ENCODE measurements around the gene TMTC3. TPM values are rescaled to one million over a fixed set of nuclear protein-coding genes. Genes with fewer than 3 reads are reported as not detected.

The TMTC3 gene
- total RNA-seq, 1 experiment from 2014 or later = 30.8 TPM

DNA sequence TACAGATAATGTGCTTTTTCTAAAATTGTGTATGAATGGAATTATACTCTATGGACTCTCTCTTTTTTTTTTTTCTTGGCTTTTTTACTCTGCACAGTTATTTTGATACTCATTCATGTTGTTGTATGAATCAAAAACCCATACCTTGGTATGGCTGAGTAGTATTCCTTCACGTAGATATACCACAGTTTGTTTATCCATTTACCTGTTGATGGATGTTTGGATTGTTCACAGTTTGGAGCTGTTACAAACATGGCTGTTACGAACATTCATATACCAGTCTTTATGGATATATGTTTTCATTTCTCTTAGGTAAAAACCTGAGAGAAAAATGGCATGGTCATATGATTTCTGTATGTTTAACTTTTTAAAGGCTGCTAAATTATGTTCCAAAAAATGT is 43.2 kb downstream of the TMTC3 start:
- no peaks in the 10 kb centered on the region for H3K27me3 Mint-ChIP-seq (ENCODE audit: unreplicated experiment)
- H3K27ac Mint-ChIP-seq (ENCODE audit: unreplicated experiment) = no peak overlapping the region
- CTCF ChIA-PET = interaction anchor here (1.0 kb wide), 2 partner anchors 208 to 223 kb away, joined by 4 to 5 read pairs; no protein-coding TSS in a partner anchor
- peaks cover 5% of the 10 kb centered on the region for H3K9me3 Mint-ChIP-seq (ENCODE audit: low read depth, unreplicated experiment)
- DNase-seq = no peak
- BruUV-seq (replicated peaks) = no TSS peak
- no peak overlapping the region for H3K4me3 Mint-ChIP-seq (ENCODE audit: low read depth, unreplicated experiment)
- peaks cover 17% of the 10 kb centered on the region for H3K4me1 Mint-ChIP-seq (ENCODE audit: low read depth, unreplicated experiment)
- H3K36me3 Mint-ChIP-seq (ENCODE audit: insufficient read depth, unreplicated experiment) = no peaks in the 10 kb centered on the region
- no peak for TF ChIP-seq CTCF (IDR thresholded peaks at IDR 0.05; ENCODE audit: unreplicated experiment)
- intact Hi-C loops (cut with micrococcal nuclease; ENCODE audit: unreplicated experiment) = loop anchor here (5.0 kb wide), 1 partner anchor 62 kb away; no protein-coding TSS in a partner anchor

- no peak for TF ChIP-seq CTCF (IDR thresholded peaks at IDR 0.05; ENCODE audit: unreplicated experiment)
- peaks cover 17% of the 10 kb centered on the region for H3K4me1 Mint-ChIP-seq (ENCODE audit: low read depth, unreplicated experiment)
- no peaks in the 10 kb centered on the region for H3K27me3 Mint-ChIP-seq (ENCODE audit: unreplicated experiment)
- no TSS peak for BruUV-seq (replicated peaks)
- H3K9me3 Mint-ChIP-seq (ENCODE audit: low read depth, unreplicated experiment) = peaks cover 4% of the 10 kb centered on the region
- peak; percentile 21 for DNase-seq
- intact Hi-C loops (cut with micrococcal nuclease; ENCODE audit: unreplicated experiment) = loop anchor here (5.0 kb wide), 1 partner anchor 61 kb away; no protein-coding TSS in a partner anchor
- CTCF ChIA-PET = interaction anchor here (0.6 to 1.0 kb wide), 3 partner anchors 207 to 337 kb away, joined by 4 to 8 read pairs (median 5); no protein-coding TSS in a partner anchor
- no peak overlapping the region for H3K4me3 Mint-ChIP-seq (ENCODE audit: low read depth, unreplicated experiment)
- no peaks in the 10 kb centered on the region for H3K36me3 Mint-ChIP-seq (ENCODE audit: insufficient read depth, unreplicated experiment)
- no peak overlapping the region for H3K27ac Mint-ChIP-seq (ENCODE audit: unreplicated experiment)
Measured at GRCh38 chr12:88185988-88186387, 43.9 kb downstream of the TMTC3 start.

GRCh38 chr12:88187571-88187970 is 45.5 kb downstream of the TMTC3 start:
- no TSS peak for BruUV-seq (replicated peaks)
- H3K4me1 Mint-ChIP-seq (ENCODE audit: low read depth, unreplicated experiment) = peaks cover 17% of the 10 kb centered on the region
- DNase-seq = no peak
- intact Hi-C loops (cut with micrococcal nuclease; ENCODE audit: unreplicated experiment) = loop anchor here (5.0 kb wide), 1 partner anchor 60 kb away; no protein-coding TSS in a partner anchor
- H3K36me3 Mint-ChIP-seq (ENCODE audit: insufficient read depth, unreplicated experiment) = no peaks in the 10 kb centered on the region
- no peak for TF ChIP-seq CTCF (IDR thresholded peaks at IDR 0.05; ENCODE audit: unreplicated experiment)
- H3K9me3 Mint-ChIP-seq (ENCODE audit: low read depth, unreplicated experiment) = peaks cover 3% of the 10 kb centered on the region
- CTCF ChIA-PET = no interaction called here
- H3K4me3 Mint-ChIP-seq (ENCODE audit: low read depth, unreplicated experiment) = no peak overlapping the region
- H3K27me3 Mint-ChIP-seq (ENCODE audit: unreplicated experiment) = no peaks in the 10 kb centered on the region
- no peak overlapping the region for H3K27ac Mint-ChIP-seq (ENCODE audit: unreplicated experiment)

DNA sequence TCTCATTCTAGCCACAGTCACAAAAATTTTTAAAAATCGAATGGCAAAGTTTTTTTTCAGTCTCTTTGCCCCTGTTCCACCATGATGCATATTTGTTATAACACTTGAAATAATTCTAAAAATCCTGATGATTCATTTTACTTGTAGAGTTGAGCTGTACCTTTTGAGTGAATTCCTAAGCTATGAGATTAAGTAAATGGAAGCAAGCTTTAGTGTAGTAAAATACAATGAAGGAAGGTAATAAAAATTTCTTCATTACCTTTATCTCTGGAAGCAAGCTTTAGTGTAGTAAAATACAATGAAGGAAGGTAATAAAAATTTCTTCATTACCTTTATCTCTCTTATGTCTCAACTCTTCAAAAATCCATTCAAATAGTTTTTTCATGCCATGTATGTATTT is 46.1 kb downstream of the TMTC3 start:
- CTCF ChIA-PET = no interaction called here

More for the DNA sequence above, 46.1 kb downstream of the TMTC3 start:
- BruUV-seq (replicated peaks) = no TSS peak
- H3K4me1 Mint-ChIP-seq (ENCODE audit: low read depth, unreplicated experiment) = peaks cover 17% of the 10 kb centered on the region
- TF ChIP-seq CTCF (IDR thresholded peaks at IDR 0.05; ENCODE audit: unreplicated experiment) = no peak
- no peak for DNase-seq
- no peaks in the 10 kb centered on the region for H3K36me3 Mint-ChIP-seq (ENCODE audit: insufficient read depth, unreplicated experiment)
- peaks cover 3% of the 10 kb centered on the region for H3K9me3 Mint-ChIP-seq (ENCODE audit: low read depth, unreplicated experiment)
- no peak overlapping the region for H3K27ac Mint-ChIP-seq (ENCODE audit: unreplicated experiment)
- H3K27me3 Mint-ChIP-seq (ENCODE audit: unreplicated experiment) = no peaks in the 10 kb centered on the region
- H3K4me3 Mint-ChIP-seq (ENCODE audit: low read depth, unreplicated experiment) = no peak overlapping the region
- intact Hi-C loops (cut with micrococcal nuclease; ENCODE audit: unreplicated experiment) = loop anchor here (5.0 kb wide), 1 partner anchor 59 kb away; no protein-coding TSS in a partner anchor

Data from Calu3 (cell line).